Tibial nerve (tissue), 4 donors: ENCODE results near the gene GLS. TPM values are rescaled to one million over a fixed set of nuclear protein-coding genes. Genes with fewer than 3 reads are reported as not detected.

ENCODE experiments used
- DNase-seq, 2 donors: peaks; one replicate each; pipeline ENCODE4 v3.0.0-alpha.2; 2019; ENCODE audit warnings: low spot score in 2 of 2
- H3K27ac ChIP-seq, 4 donors: fragments of 200-600 bp; sonication (generic) in 3 of 4; one replicate each; pipeline ENCODE4 v1.5.1; 2017 to 2019; ENCODE audit warnings: mild to moderate bottlenecking in 1 of 4
- H3K27me3 ChIP-seq, 2 donors: fragments of 200-600 bp; sonication (generic) in 1 of 2; one replicate each; pipeline versions ENCODE4 v1.5.1 to v1.6.0; 2017 to 2019
- H3K36me3 ChIP-seq, 3 donors: fragments of 200-600 bp; sonication (generic); one replicate each; pipeline ENCODE4 v1.5.1; 2018 to 2019
- H3K4me1 ChIP-seq, 4 donors: fragments of 200-600 bp; sonication (generic) in 3 of 4; one replicate each; pipeline ENCODE4 v1.5.1; 2017 to 2019
- H3K4me3 ChIP-seq, 4 donors: fragments of 200-600 bp; sonication (generic) in 3 of 4; one replicate each; pipeline ENCODE4 v1.5.1; 2017 to 2019; ENCODE audit warnings: mild to moderate bottlenecking in 1 of 4, moderate library complexity in 1 of 4
- H3K9me3 ChIP-seq, 4 donors: fragments of 200-600 bp; sonication (generic) in 3 of 4; one replicate each; pipeline ENCODE4 v1.5.1; 2017 to 2019
- CTCF ChIP-seq, 5 experiments: fragments of 200-600 bp in 3 of 5; fragments of 450-650 bp in 2 of 5; sonication (generic) in 3 of 5; IDR thresholded peaks; one replicate each; pipeline ENCODE4 v1.5.1; 2016 to 2019; ENCODE audit warnings: antibody characterized with exemption in 5 of 5, mild to moderate bottlenecking in 3 of 5, moderate library complexity in 2 of 5
- EP300 ChIP-seq, 2 donors: sonication (generic); formaldehyde crosslinking; IDR thresholded peaks; one replicate each; pipeline ENCODE4 v1.6.1; 2017; ENCODE audit warnings: antibody characterized with exemption in 2 of 2, mild to moderate bottlenecking in 1 of 2
- POLR2A ChIP-seq, 2 donors: fragments of 450-650 bp; IDR thresholded peaks; one replicate each; pipeline ENCODE4 v1.6.1; 2017; ENCODE audit warnings: antibody characterized with exemption in 2 of 2, mild to moderate bottlenecking in 2 of 2, moderate library complexity in 2 of 2
- WGBS, 2 donors: methylation state at CpG; one replicate each; pipeline ENCODE4 v1.1.5; 2018; 5-methylcytosine and 5-hydroxymethylcytosine counted together
- total RNA-seq, 4 donors: library from RNA; depleted of rRNA; stranded (reverse); fragments of >200 nt; gene quantifications; one replicate each; pipeline ENCODE4 v1.1.0, GENCODE V29; 2016

Gene GLS
- total RNA-seq: 100 to 1,000 TPM; 106 to 164 (median 145) TPM

GRCh38 chr2:190880378-190881083 is at the start of gene GLS:
GLS (plus strand) TSS chr2:190880821; CDS start chr2:190881085, 264 bp downstream.
- peak; percentile 98 to 99 for TF ChIP-seq POLR2A (IDR thresholded peaks at IDR 0.05)
- TF ChIP-seq EP300 (IDR thresholded peaks at IDR 0.05): peak; percentile 45 to 99
- TF ChIP-seq CTCF (IDR thresholded peaks at IDR 0.05): no peak
- peak; percentile 93 to 94 for DNase-seq
- Histone ChIP-seq H3K27ac (peak within 1 kb of the TSS; percentile 90 to 97 (median 94)), H3K27me3 (no peaks in the 10 kb centered on the region), H3K4me1 (peaks cover 0 to 37% (median 8%) of the 10 kb centered on the region in 4 donors), H3K4me3 (peak within 1 kb of the TSS; percentile 64 to 99 (median 91)), H3K36me3 (no peaks in the 10 kb centered on the region), H3K9me3 (no peaks in the 10 kb centered on the region)
- 0 to 1% methylated on average over 31 to 34 of the region's 56 CpGs for WGBS, 2 donors

DNA sequence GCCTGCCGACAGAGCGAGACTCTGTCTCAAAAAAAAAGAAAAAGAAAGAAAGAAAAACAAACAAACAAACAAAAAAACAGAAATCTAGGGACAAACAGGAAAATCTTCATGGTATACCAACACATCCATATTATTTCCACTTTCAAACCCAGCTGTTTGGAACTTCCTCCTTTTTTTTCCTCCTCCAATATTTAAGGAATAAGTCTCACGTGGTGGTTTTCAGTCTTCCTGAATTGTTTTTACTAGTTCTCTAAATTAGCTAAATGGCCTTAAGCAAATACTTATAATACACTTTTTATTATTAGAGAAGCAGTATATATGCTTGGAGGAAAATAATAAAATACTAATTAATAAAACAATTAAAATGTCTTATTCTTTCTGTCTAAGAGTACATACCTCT is 48.7 kb upstream of the GLS start:
- Histone ChIP-seq H3K4me1 (no peaks in the 10 kb centered on the region), H3K27me3 (no peaks in the 10 kb centered on the region), H3K36me3 (no peaks in the 10 kb centered on the region), H3K9me3 (no peaks in the 10 kb centered on the region), H3K27ac (no peak overlapping the region), H3K4me3 (no peak overlapping the region)
- 87 to 89% methylated on average over 3 of the region's 3 CpGs for WGBS, 2 donors
- TF ChIP-seq POLR2A (IDR thresholded peaks at IDR 0.05) (no peak), EP300 (IDR thresholded peaks at IDR 0.05) (no peak), CTCF (IDR thresholded peaks at IDR 0.05) (no peak)
- DNase-seq: no peak

DNA sequence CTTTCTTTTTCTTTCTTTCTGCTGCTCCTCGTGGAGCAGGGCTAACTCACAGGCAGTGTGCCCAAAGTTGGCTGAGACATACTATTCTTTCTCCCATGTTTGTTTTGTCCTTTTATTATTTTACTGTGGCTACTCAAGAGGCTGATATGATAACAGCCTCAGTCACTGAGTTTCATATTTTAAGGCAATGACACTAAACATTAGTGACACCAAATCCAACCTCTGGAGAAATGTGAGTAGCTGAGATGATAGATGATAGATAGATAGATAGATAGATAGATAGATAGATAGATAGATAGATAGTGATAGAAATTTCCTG is 45.8 kb upstream of the GLS start:
- TF ChIP-seq EP300 (IDR thresholded peaks at IDR 0.05) (no peak), CTCF (IDR thresholded peaks at IDR 0.05) (no peak), POLR2A (IDR thresholded peaks at IDR 0.05) (no peak)
- Histone ChIP-seq H3K4me3 (no peak overlapping the region), H3K27me3 (no peaks in the 10 kb centered on the region), H3K4me1 (peaks cover 0 to 6% (median 2%) of the 10 kb centered on the region in 4 donors), H3K36me3 (no peaks in the 10 kb centered on the region), H3K9me3 (no peaks in the 10 kb centered on the region), H3K27ac (peak overlapping the region in 1 of 4 donors; percentile 41)
- DNase-seq: no peak
- 38% methylated on average over 1 of the region's 1 CpG for WGBS, 2 donors

GRCh38 chr2:190835303-190835930 is 45.2 kb upstream of the GLS start:
- no peaks in the 10 kb centered on the region for H3K36me3 ChIP-seq
- 86% methylated on average over 3 of the region's 3 CpGs for WGBS, 2 donors
- no peak overlapping the region for H3K4me3 ChIP-seq
- no peaks in the 10 kb centered on the region for H3K27me3 ChIP-seq
- no peaks in the 10 kb centered on the region for H3K9me3 ChIP-seq
- H3K27ac ChIP-seq: peak overlapping the region in 1 of 4 donors; percentile 41
- H3K4me1 ChIP-seq: peaks cover 0 to 6% (median 2%) of the 10 kb centered on the region in 4 donors
- TF ChIP-seq EP300 (IDR thresholded peaks at IDR 0.05): no peak
- no peak for TF ChIP-seq POLR2A (IDR thresholded peaks at IDR 0.05)
- TF ChIP-seq CTCF (IDR thresholded peaks at IDR 0.05): no peak
- DNase-seq: peak in 1 of 2 donors; percentile 36

GRCh38 chr2:190836767-190837166 is 43.9 kb upstream of the GLS start:
- 64 to 74% methylated on average over 3 of the region's 3 CpGs for WGBS, 2 donors
- TF ChIP-seq EP300 (IDR thresholded peaks at IDR 0.05) (no peak), CTCF (IDR thresholded peaks at IDR 0.05) (no peak), POLR2A (IDR thresholded peaks at IDR 0.05) (no peak)
- peaks cover 0 to 6% (median 2%) of the 10 kb centered on the region in 4 donors for H3K4me1 ChIP-seq
- no peaks in the 10 kb centered on the region for H3K36me3 ChIP-seq
- no peak for DNase-seq
- H3K27me3 ChIP-seq: no peaks in the 10 kb centered on the region
- H3K27ac ChIP-seq: no peak overlapping the region
- no peak overlapping the region for H3K4me3 ChIP-seq
- H3K9me3 ChIP-seq: no peaks in the 10 kb centered on the region
